ENCODE data around the gene STEAP2. TPM values are rescaled to one million over a fixed set of nuclear protein-coding genes. Genes with fewer than 3 reads are reported as not detected.
A peak's percentile ranks its signal among the peaks of the same experiment; 100 is the strongest.

STEAP2 gene
- total RNA-seq, 1 experiment from 2014 or later = 134 TPM

GRCh38 chr7:90246171-90246570 is 34.6 kb downstream of the STEAP2 start:
- peaks cover 4% of the 10 kb centered on the region for H3K4me1 ChIP-seq (ENCODE audit: insufficient read depth, low read length, poor library complexity, severe bottlenecking)
- intact Hi-C loops (cut with micrococcal nuclease; ENCODE audit: unreplicated experiment) = no loop called here
- H3K27ac ChIP-seq (ENCODE audit: low read depth, low read length, poor library complexity, severe bottlenecking) = no peak overlapping the region
- no peaks in the 10 kb centered on the region for H3K9me3 ChIP-seq (ENCODE audit: low read depth, low read length, poor library complexity, severe bottlenecking)
- no peaks in the 10 kb centered on the region for H3K27me3 ChIP-seq (replicated peaks; ENCODE audit: insufficient read depth, low read depth, low read length, poor library complexity)
- POLR2A ChIA-PET (ENCODE audit: low non-redundant PET) = no interaction called here
- no TSS peak for BruUV-seq (replicated peaks)
- no peaks in the 10 kb centered on the region for H3K36me3 ChIP-seq (ENCODE audit: insufficient read depth, low read length, poor library complexity, severe bottlenecking)
- peak overlapping the region; percentile 82 for H3K4me3 ChIP-seq (ENCODE audit: low read depth, low read length, poor library complexity, severe bottlenecking)
- CTCF ChIA-PET = no interaction called here
- no peak for TF ChIP-seq CTCF (conservative IDR thresholded peaks at IDR 0.05; ENCODE audit: low read depth, low read length)
- no peak for TF ChIP-seq EZH2 (IDR thresholded peaks at IDR 0.05; ENCODE audit: borderline replicate concordance, low read depth, low read length, poor library complexity, severe bottlenecking)
- no peak for DNase-seq (ENCODE audit: low spot score)

- ChIA-PET CTCF (no interaction called here), POLR2A (ENCODE audit: low non-redundant PET) (no interaction called here)
- no peaks in the 10 kb centered on the region for H3K9me3 ChIP-seq (ENCODE audit: low read depth, low read length, poor library complexity, severe bottlenecking)
- H3K27me3 ChIP-seq (replicated peaks; ENCODE audit: insufficient read depth, low read depth, low read length, poor library complexity) = no peaks in the 10 kb centered on the region
- H3K27ac ChIP-seq (ENCODE audit: low read depth, low read length, poor library complexity, severe bottlenecking) = no peak overlapping the region
- intact Hi-C loops (cut with micrococcal nuclease; ENCODE audit: unreplicated experiment) = no loop called here
- H3K4me3 ChIP-seq (ENCODE audit: low read depth, low read length, poor library complexity, severe bottlenecking) = no peak overlapping the region
- no TSS peak for BruUV-seq (replicated peaks)
- H3K36me3 ChIP-seq (ENCODE audit: insufficient read depth, low read length, poor library complexity, severe bottlenecking) = no peaks in the 10 kb centered on the region
- H3K4me1 ChIP-seq (ENCODE audit: insufficient read depth, low read length, poor library complexity, severe bottlenecking) = peaks cover 4% of the 10 kb centered on the region
- no peak for TF ChIP-seq EZH2 (IDR thresholded peaks at IDR 0.05; ENCODE audit: borderline replicate concordance, low read depth, low read length, poor library complexity, severe bottlenecking)
- TF ChIP-seq CTCF (conservative IDR thresholded peaks at IDR 0.05; ENCODE audit: low read depth, low read length) = no peak
- no peak for DNase-seq (ENCODE audit: low spot score)
These were observed 37.2 kb downstream of the STEAP2 start for GRCh38 chr7:90248706-90249105.

GRCh38 chr7:90250601-90251303 is 39.2 kb downstream of the STEAP2 start:
- no peaks in the 10 kb centered on the region for H3K36me3 ChIP-seq (ENCODE audit: insufficient read depth, low read length, poor library complexity, severe bottlenecking)
- TF ChIP-seq CTCF (conservative IDR thresholded peaks at IDR 0.05; ENCODE audit: low read depth, low read length) (no peak), EZH2 (IDR thresholded peaks at IDR 0.05; ENCODE audit: borderline replicate concordance, low read depth, low read length, poor library complexity, severe bottlenecking) (no peak)
- H3K27me3 ChIP-seq (replicated peaks; ENCODE audit: insufficient read depth, low read depth, low read length, poor library complexity) = no peaks in the 10 kb centered on the region
- H3K4me1 ChIP-seq (ENCODE audit: insufficient read depth, low read length, poor library complexity, severe bottlenecking) = peaks cover under 1% of the 10 kb centered on the region
- intact Hi-C loops (cut with micrococcal nuclease; ENCODE audit: unreplicated experiment) = no loop called here
- no peaks in the 10 kb centered on the region for H3K9me3 ChIP-seq (ENCODE audit: low read depth, low read length, poor library complexity, severe bottlenecking)
- H3K27ac ChIP-seq (ENCODE audit: low read depth, low read length, poor library complexity, severe bottlenecking) = no peak overlapping the region
- ChIA-PET POLR2A (ENCODE audit: low non-redundant PET) (no interaction called here), CTCF (no interaction called here)
- no peak overlapping the region for H3K4me3 ChIP-seq (ENCODE audit: low read depth, low read length, poor library complexity, severe bottlenecking)
- no peak for DNase-seq (ENCODE audit: low spot score)
- BruUV-seq (replicated peaks) = no TSS peak
